Measurements from ENCODE around the gene NNAT. TPM values are rescaled to one million over a fixed set of nuclear protein-coding genes. Genes with fewer than 3 reads are reported as not detected.
A peak's percentile ranks its signal among the peaks of the same experiment; 100 is the strongest.

NNAT gene
- polyA plus RNA-seq, 1 donor = 75.8 TPM

GRCh38 chr20:37511610-37512275 lies 9.3 kb upstream of the NNAT start:
- Histone ChIP-seq H3K9me3 (ENCODE audit: control insufficient read depth, low read depth, low read length) (no peaks in the 10 kb centered on the region), H3K27ac (ENCODE audit: low read length) (no peak overlapping the region), H3K4me1 (ENCODE audit: control insufficient read depth, insufficient read depth, low read length) (peaks cover 8% of the 10 kb centered on the region), H3K36me3 (ENCODE audit: control insufficient read depth, insufficient read depth, low read length) (peaks cover 61% of the 10 kb centered on the region), H3K4me3 (ENCODE audit: low read length) (no peak overlapping the region), H3K27me3 (ENCODE audit: control insufficient read depth, insufficient read depth, low read length) (no peaks in the 10 kb centered on the region)
- no peak for DNase-seq
- 100% methylated on average over 1 of the region's 6 CpGs for WGBS (ENCODE audit: insufficient coverage, low lambda C conversion rate)

- Histone ChIP-seq H3K9me3 (ENCODE audit: control insufficient read depth, low read depth, low read length) (no peaks in the 10 kb centered on the region), H3K36me3 (ENCODE audit: control insufficient read depth, insufficient read depth, low read length) (peaks cover 71% of the 10 kb centered on the region), H3K27ac (ENCODE audit: low read length) (no peak overlapping the region), H3K4me3 (ENCODE audit: low read length) (no peak overlapping the region), H3K27me3 (ENCODE audit: control insufficient read depth, insufficient read depth, low read length) (no peaks in the 10 kb centered on the region), H3K4me1 (ENCODE audit: control insufficient read depth, insufficient read depth, low read length) (peaks cover 9% of the 10 kb centered on the region)
- no CpG with 5 or more reads among the region's 4 CpGs for WGBS (ENCODE audit: insufficient coverage, low lambda C conversion rate)
- DNase-seq = no peak
These were observed 7.2 kb upstream of the NNAT start for GRCh38 chr20:37513779-37514359.

- H3K4me1 ChIP-seq (ENCODE audit: control insufficient read depth, insufficient read depth, low read length) = peaks cover 9% of the 10 kb centered on the region
- peaks cover under 1% of the 10 kb centered on the region for H3K9me3 ChIP-seq (ENCODE audit: control insufficient read depth, low read depth, low read length)
- no peak overlapping the region for H3K27ac ChIP-seq (ENCODE audit: low read length)
- no peak overlapping the region for H3K4me3 ChIP-seq (ENCODE audit: low read length)
- DNase-seq = no peak
- H3K27me3 ChIP-seq (ENCODE audit: control insufficient read depth, insufficient read depth, low read length) = no peaks in the 10 kb centered on the region
- H3K36me3 ChIP-seq (ENCODE audit: control insufficient read depth, insufficient read depth, low read length) = peaks cover 75% of the 10 kb centered on the region
- WGBS (ENCODE audit: insufficient coverage, low lambda C conversion rate) = no CpG with 5 or more reads among the region's 4 CpGs
These were observed 5.2 kb upstream of the NNAT start for GRCh38 chr20:37515876-37516275.

GRCh38 chr20:37516811-37517750 lies 4.0 kb upstream of the NNAT start:
- H3K4me1 ChIP-seq (ENCODE audit: control insufficient read depth, insufficient read depth, low read length) = peaks cover 9% of the 10 kb centered on the region
- 20% methylated on average over 2 of the region's 13 CpGs for WGBS (ENCODE audit: insufficient coverage, low lambda C conversion rate)
- peaks cover 64% of the 10 kb centered on the region for H3K36me3 ChIP-seq (ENCODE audit: control insufficient read depth, insufficient read depth, low read length)
- peak overlapping the region; percentile 25 for H3K27ac ChIP-seq (ENCODE audit: low read length)
- no peaks in the 10 kb centered on the region for H3K27me3 ChIP-seq (ENCODE audit: control insufficient read depth, insufficient read depth, low read length)
- H3K9me3 ChIP-seq (ENCODE audit: control insufficient read depth, low read depth, low read length) = peaks cover 7% of the 10 kb centered on the region
- no peak overlapping the region for H3K4me3 ChIP-seq (ENCODE audit: low read length)
- peak in 1 of 2 donors; percentile 61 for DNase-seq

- H3K4me1 ChIP-seq (ENCODE audit: control insufficient read depth, insufficient read depth, low read length) = peaks cover 9% of the 10 kb centered on the region
- no peak overlapping the region for H3K27ac ChIP-seq (ENCODE audit: low read length)
- H3K36me3 ChIP-seq (ENCODE audit: control insufficient read depth, insufficient read depth, low read length) = peaks cover 57% of the 10 kb centered on the region
- DNase-seq = no peak
- H3K4me3 ChIP-seq (ENCODE audit: low read length) = no peak overlapping the region
- peaks cover 7% of the 10 kb centered on the region for H3K9me3 ChIP-seq (ENCODE audit: control insufficient read depth, low read depth, low read length)
- H3K27me3 ChIP-seq (ENCODE audit: control insufficient read depth, insufficient read depth, low read length) = no peaks in the 10 kb centered on the region
- WGBS (ENCODE audit: insufficient coverage, low lambda C conversion rate) = 88% methylated on average over 4 of the region's 7 CpGs
These were observed 3.0 kb upstream of the NNAT start for GRCh38 chr20:37518059-37518458.

GRCh38 chr20:37518606-37519507 lies 2.2 kb upstream of the NNAT start:
- Histone ChIP-seq H3K4me3 (ENCODE audit: low read length) (no peak overlapping the region), H3K27me3 (ENCODE audit: control insufficient read depth, insufficient read depth, low read length) (no peaks in the 10 kb centered on the region), H3K4me1 (ENCODE audit: control insufficient read depth, insufficient read depth, low read length) (peaks cover 12% of the 10 kb centered on the region), H3K36me3 (ENCODE audit: control insufficient read depth, insufficient read depth, low read length) (peaks cover 49% of the 10 kb centered on the region), H3K9me3 (ENCODE audit: control insufficient read depth, low read depth, low read length) (peaks cover 7% of the 10 kb centered on the region), H3K27ac (ENCODE audit: low read length) (no peak overlapping the region)
- WGBS (ENCODE audit: insufficient coverage, low lambda C conversion rate) = no CpG with 5 or more reads among the region's 30 CpGs
- no peak for DNase-seq

GRCh38 chr20:37519508-37520418 lies 1.3 kb upstream of the NNAT start:
- 80% methylated on average over 4 of the region's 39 CpGs for WGBS (ENCODE audit: insufficient coverage, low lambda C conversion rate)
- peaks cover 21% of the 10 kb centered on the region for H3K4me1 ChIP-seq (ENCODE audit: control insufficient read depth, insufficient read depth, low read length)

GRCh38 chr20:37520419-37520955 lies 563 bp upstream of the NNAT start:
- DNase-seq = no peak
- Histone ChIP-seq H3K27me3 (ENCODE audit: control insufficient read depth, insufficient read depth, low read length) (no peaks in the 10 kb centered on the region), H3K4me3 (ENCODE audit: low read length) (no peak overlapping the region), H3K9me3 (ENCODE audit: control insufficient read depth, low read depth, low read length) (peaks cover 7% of the 10 kb centered on the region), H3K27ac (ENCODE audit: low read length) (no peak overlapping the region), H3K36me3 (ENCODE audit: control insufficient read depth, insufficient read depth, low read length) (peaks cover 33% of the 10 kb centered on the region), H3K4me1 (ENCODE audit: control insufficient read depth, insufficient read depth, low read length) (peaks cover 28% of the 10 kb centered on the region)
- WGBS (ENCODE audit: insufficient coverage, low lambda C conversion rate) = no CpG with 5 or more reads among the region's 24 CpGs

More at GRCh38 chr20:37519508-37520418, 1.3 kb upstream of the NNAT start:
- no peak overlapping the region for H3K4me3 ChIP-seq (ENCODE audit: low read length)
- DNase-seq = no peak
- H3K9me3 ChIP-seq (ENCODE audit: control insufficient read depth, low read depth, low read length) = peaks cover 7% of the 10 kb centered on the region
- no peaks in the 10 kb centered on the region for H3K27me3 ChIP-seq (ENCODE audit: control insufficient read depth, insufficient read depth, low read length)
- H3K27ac ChIP-seq (ENCODE audit: low read length) = no peak overlapping the region
- H3K36me3 ChIP-seq (ENCODE audit: control insufficient read depth, insufficient read depth, low read length) = peaks cover 40% of the 10 kb centered on the region
